GM13976 (cell line): ENCODE data around the gene ZDHHC7.
"Not testable (repeated sequence)": the region's sequence is repeated elsewhere in the genome, so short reads cannot be mapped to it uniquely, and the experiment has no call there.

Source experiments
- DNase-seq: peaks from one replicate; pipeline ENCODE4 v3.0.0; 2012; ENCODE audit warnings: low spot score
- in situ Hi-C: fragments of 300-500 bp; cut with MboI; formaldehyde crosslinking; loops from one replicate; pipeline ENCODE4 v1.12.0; 2022; ENCODE audit warnings: low sequenced_read_pairs, mixed read lengths, inconsistent platforms; ENCODE audit not compliant: unreplicated experiment
- TF ChIP-seq, protein P1 (sequence below): IDR thresholded peaks from 2 replicates; pipeline ENCODE4 v1.5.1; 2012; ENCODE audit warnings: borderline replicate concordance, mild to moderate bottlenecking; ENCODE audit not compliant: insufficient read depth; ENCODE audit errors: extremely low read depth, missing control alignments, control extremely low read depth

ZDHHC7 gene

DNA sequence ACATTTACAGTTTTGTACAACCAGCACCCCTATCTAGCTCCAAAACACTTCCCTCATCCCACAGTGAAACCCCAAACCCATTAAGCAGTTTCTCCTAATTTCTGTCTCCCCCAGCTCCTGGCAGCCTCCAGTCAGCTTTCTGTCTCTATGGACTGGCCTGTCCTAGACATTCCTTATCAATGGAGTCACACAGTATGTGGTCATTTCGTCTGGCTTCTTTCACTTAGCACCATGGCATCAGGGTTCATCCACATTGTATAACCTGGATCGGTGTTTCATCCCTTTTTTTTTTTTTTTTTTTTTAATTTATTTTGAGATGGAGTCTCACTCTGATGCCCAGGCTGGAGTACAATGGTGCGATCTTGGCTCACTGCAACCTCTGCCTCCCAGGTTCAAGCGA is 68.5 kb downstream of the ZDHHC7 start:
- DNase-seq = no peak
- TF ChIP-seq, protein P1, sequence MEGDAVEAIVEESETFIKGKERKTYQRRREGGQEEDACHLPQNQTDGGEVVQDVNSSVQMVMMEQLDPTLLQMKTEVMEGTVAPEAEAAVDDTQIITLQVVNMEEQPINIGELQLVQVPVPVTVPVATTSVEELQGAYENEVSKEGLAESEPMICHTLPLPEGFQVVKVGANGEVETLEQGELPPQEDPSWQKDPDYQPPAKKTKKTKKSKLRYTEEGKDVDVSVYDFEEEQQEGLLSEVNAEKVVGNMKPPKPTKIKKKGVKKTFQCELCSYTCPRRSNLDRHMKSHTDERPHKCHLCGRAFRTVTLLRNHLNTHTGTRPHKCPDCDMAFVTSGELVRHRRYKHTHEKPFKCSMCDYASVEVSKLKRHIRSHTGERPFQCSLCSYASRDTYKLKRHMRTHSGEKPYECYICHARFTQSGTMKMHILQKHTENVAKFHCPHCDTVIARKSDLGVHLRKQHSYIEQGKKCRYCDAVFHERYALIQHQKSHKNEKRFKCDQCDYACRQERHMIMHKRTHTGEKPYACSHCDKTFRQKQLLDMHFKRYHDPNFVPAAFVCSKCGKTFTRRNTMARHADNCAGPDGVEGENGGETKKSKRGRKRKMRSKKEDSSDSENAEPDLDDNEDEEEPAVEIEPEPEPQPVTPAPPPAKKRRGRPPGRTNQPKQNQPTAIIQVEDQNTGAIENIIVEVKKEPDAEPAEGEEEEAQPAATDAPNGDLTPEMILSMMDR = no peak
- in situ Hi-C loops = no loop called here

DNA sequence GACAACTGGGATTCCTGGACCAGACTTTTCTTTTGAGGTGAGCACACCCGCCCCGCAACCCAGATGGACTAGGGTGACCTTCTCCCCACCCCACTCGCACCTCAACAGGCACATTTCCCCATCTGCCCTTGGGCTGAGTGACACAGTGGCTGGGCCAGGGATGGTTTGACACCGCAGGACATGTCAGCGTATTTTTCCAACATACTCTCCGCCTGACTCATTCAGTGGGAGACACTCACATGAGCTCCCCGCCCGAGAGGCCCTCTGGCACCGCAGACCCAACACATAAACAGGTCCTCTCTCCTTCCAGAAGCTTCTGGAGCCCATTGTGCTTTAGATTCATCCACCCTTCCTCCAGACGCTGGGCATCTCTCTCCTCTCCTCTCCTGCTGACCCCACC is 69.4 kb downstream of the ZDHHC7 start:
- in situ Hi-C loops = no loop called here
- TF ChIP-seq, protein P1 = no peak
- no peak for DNase-seq

DNA sequence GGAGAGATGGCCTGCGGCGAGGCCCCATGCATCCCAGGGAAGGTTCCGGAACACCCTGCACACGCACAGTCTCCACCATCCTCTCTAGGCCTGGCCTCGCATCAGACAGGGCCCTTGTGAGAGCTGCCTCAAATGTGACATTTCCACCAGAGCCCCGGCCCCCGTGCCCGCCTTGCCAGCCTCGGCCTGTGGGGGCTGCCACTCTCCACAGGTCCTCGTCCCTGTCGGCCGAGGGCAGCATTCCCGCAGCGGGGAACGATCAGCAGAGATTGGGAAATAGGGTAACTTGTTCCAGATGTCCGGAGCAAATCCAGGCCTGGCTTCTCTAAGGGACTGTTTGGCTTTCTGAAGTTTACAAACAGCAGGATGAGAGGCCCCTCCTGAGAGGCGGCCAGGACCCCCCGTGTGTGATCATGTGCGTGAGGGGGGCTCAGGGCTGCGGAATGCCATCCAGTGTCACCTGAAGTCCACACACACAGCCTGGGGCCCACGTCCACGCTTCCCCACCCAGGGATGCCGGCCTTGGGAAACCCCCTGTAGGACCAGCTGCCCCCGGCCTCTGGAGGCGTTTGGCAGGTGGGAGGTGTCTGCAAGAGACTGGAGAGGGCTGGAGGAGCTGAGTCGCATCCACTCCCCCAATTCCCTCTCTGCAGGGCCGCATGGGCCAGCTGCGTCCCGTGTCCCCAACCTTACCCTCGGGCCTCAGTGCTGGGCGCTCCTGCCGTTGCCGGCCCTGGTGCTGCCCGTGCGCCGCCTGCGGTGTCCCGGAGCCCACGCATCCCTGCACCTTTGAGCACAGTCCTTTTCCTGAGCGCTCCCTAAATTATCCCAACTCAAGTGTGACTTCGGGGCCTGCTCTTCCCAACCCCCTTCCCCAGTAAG is 70.4 kb downstream of the ZDHHC7 start:
- DNase-seq = no peak
- in situ Hi-C loops = no loop called here
- TF ChIP-seq, protein P1 = no peak

DNA sequence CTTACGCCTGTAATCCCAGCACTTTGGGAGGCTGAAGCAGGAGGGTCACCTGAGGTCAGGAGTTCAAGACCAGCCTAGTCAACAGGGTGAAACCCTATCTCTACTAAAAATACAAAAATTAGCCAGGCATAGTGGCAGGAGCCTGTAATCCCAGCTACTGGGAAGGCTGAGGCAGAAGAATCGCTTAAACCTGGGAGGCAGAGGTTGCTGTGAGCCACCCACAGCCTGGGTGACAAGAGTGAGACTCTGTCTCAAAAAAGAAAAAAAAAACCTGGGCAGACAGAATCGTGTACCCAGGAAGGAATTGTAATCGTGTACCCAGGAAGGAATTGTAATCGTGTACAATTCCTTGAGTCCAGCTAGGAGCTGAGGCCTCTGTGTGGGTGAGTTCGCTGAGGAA is 72.7 kb downstream of the ZDHHC7 start:
- in situ Hi-C loops, DNase-seq: not testable (repeated sequence)

DNA sequence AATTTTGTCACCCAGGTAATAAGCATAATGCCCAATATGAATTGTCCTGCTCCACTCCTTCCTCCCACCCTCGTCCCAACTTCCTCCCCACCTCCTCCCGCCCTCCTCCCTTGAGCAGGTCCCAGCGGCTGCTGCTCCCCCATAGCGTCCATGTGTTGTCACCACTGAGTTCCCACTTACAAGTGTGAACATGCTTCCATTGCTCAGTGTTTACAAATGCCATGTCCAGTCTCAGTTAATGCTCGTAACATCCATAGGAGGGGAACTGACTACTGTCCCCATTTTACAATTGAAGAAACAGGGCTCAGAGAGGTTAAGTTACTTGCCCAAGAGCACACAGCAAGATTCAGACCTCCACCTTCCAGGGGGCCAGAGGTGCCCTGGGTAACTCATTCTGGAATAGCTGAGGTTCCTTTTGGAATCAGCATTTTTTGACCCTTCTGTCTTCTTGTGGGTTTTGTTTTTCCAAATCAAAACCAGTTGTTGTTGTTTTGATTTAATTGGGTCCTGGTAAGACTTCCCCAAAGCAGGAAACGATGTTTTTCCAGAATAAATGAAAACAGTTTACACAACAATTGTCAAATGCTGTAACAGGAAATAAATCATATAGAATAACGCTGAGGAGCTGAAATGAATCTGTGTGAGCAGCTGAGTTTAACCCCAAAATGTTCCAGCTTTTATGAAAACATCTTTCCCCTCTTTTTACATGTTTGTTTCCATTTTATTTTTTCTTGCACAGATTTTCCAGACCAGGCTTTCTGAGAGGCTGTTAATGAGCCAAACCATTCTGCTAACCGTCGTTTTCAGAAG is 73.9 kb downstream of the ZDHHC7 start:
- DNase-seq = no peak
- TF ChIP-seq, protein P1 = no peak
- in situ Hi-C loops = no loop called here

DNA sequence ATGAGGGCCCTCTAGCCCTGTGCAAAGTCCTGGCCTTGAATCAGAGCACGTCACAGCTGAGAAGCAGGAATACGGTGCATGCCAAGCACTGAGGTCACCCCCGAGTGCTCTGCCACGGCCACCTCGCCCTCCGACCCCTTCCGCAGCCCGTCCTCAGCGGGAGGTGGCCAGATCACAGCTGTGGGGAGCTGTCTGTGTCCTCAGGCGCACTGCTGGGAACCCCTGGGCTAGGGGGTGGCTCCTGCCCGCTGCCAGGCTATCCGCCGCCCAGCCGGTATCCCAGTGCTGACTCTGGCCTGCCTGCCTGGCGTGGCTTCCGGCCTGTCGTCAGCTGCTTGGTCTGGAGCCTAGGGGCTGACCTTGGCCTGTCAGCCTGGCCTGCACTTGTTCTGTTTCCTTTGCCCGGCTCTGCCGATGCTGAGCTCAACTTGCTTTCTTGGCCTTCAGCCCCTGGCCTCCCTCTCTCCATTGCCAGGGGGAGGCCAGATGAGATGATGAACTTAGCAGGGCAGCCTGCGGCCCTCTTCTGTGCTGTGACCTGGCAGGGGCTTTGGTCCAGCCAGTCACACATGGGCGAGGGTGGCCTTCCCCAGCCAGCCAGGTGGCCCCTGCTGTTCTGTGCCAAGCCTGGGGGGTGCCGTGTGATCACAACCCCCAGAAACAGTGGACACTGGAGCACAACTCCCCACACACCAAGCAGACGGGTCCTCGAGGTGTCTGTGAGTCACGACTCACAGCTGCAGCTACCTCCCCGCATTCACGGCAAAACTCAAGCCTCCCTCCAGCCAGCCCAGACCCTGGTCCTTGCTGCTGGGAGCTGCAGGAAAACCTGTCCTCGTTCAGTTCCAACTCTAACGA is 77.3 kb downstream of the ZDHHC7 start:
- TF ChIP-seq, protein P1 = no peak
- no peak for DNase-seq
- in situ Hi-C loops = no loop called here
